GM06990 (cell line): ENCODE results near the gene GAB3.
A peak's percentile ranks its signal among the peaks of the same experiment; 100 is the strongest.

Experiments used
- DNase-seq: peaks from one replicate; pipeline ENCODE4 v3.0.0-alpha.2; 2011; ENCODE audit not compliant: insufficient read length; ENCODE audit errors: extremely low read depth
- H3K27me3 ChIP-seq: replicated peaks from 2 replicates; pipeline ENCODE4 v1.6.0; 2011; ENCODE audit warnings: low read length; ENCODE audit not compliant: control insufficient read depth, insufficient read depth
- H3K36me3 ChIP-seq: 2 replicates; pipeline ENCODE4 v1.5.1; 2011; ENCODE audit warnings: low read length; ENCODE audit not compliant: control insufficient read depth, insufficient read depth
- H3K4me3 ChIP-seq: replicated peaks from 2 replicates; pipeline ENCODE4 v1.5.1; 2011; ENCODE audit warnings: low read depth, mild to moderate bottlenecking, control low read depth, low read length
- TF ChIP-seq, protein P1 (sequence below): IDR thresholded peaks from 2 replicates; pipeline ENCODE4 v1.5.1; 2011; ENCODE audit warnings: low read length, control low read depth, mild to moderate bottlenecking, inconsistent platforms; ENCODE audit not compliant: insufficient read depth, poor library complexity, severe bottlenecking

Gene GAB3, protein sequence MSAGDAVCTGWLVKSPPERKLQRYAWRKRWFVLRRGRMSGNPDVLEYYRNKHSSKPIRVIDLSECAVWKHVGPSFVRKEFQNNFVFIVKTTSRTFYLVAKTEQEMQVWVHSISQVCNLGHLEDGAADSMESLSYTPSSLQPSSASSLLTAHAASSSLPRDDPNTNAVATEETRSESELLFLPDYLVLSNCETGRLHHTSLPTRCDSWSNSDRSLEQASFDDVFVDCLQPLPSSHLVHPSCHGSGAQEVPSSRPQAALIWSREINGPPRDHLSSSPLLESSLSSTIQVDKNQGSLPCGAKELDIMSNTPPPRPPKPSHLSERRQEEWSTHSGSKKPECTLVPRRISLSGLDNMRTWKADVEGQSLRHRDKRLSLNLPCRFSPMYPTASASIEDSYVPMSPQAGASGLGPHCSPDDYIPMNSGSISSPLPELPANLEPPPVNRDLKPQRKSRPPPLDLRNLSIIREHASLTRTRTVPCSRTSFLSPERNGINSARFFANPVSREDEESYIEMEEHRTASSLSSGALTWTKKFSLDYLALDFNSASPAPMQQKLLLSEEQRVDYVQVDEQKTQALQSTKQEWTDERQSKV

DNA sequence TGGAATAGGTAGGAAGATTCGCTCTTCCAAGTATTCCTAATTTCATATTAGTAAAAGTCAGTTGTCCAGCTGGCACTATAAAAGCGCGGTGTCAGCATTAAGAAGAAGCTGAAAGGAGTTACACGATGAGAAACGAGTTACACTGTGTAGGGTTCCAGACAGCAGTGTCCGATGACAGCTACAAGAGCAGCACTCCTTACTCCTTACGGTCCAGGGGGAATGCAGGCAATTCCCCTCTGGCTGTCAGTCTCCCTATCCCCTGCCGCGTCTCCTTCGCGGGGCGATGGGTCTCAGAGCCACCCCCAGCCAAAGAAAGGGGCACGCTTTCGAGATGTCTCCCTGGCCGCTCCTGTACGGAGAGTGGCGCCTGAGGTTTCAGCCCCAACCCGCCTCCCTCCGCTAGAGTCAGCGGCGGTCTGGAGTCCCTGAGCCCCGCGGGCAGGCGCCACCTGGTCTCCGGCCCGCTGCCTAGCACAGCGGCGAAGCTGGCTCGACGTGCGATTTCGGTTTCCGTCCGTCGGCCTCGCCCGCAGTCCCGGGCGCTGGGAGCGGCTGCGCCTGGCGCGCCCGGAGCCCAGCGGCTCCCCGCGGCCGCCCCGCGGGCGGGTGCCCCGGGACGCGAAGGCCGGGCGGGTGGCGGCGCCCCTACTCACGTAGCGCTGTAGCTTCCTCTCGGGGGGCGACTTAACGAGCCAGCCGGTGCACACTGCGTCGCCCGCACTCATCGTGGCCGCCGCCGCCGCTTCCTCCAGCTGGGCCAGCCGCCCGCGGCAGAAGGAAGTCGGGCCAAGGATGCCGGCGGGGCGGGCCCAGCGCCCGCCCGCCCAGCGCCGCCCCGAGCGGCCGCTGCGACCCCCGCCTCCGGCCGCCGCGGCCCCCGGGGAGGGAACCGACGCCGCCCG, at the start of gene GAB3:
GAB3 (minus strand) TSS at position 777 of the 902 bp plus-strand sequence; CDS start at position 725, 52 bp downstream.
- Histone ChIP-seq H3K27me3 (no peaks in the 10 kb centered on the region), H3K36me3 (no peaks in the 10 kb centered on the region), H3K4me3 (peak within 1 kb of the TSS; percentile 52)
- TF ChIP-seq, protein P1, sequence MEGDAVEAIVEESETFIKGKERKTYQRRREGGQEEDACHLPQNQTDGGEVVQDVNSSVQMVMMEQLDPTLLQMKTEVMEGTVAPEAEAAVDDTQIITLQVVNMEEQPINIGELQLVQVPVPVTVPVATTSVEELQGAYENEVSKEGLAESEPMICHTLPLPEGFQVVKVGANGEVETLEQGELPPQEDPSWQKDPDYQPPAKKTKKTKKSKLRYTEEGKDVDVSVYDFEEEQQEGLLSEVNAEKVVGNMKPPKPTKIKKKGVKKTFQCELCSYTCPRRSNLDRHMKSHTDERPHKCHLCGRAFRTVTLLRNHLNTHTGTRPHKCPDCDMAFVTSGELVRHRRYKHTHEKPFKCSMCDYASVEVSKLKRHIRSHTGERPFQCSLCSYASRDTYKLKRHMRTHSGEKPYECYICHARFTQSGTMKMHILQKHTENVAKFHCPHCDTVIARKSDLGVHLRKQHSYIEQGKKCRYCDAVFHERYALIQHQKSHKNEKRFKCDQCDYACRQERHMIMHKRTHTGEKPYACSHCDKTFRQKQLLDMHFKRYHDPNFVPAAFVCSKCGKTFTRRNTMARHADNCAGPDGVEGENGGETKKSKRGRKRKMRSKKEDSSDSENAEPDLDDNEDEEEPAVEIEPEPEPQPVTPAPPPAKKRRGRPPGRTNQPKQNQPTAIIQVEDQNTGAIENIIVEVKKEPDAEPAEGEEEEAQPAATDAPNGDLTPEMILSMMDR = no peak
- DNase-seq = peak; percentile 48

GRCh38 chrX:154799556-154800348, 48.9 kb upstream of the GAB3 start:
- no peak for DNase-seq
- Histone ChIP-seq H3K27me3 (no peaks in the 10 kb centered on the region), H3K4me3 (no peak overlapping the region), H3K36me3 (no peaks in the 10 kb centered on the region)
- TF ChIP-seq, protein P1 = no peak

DNA sequence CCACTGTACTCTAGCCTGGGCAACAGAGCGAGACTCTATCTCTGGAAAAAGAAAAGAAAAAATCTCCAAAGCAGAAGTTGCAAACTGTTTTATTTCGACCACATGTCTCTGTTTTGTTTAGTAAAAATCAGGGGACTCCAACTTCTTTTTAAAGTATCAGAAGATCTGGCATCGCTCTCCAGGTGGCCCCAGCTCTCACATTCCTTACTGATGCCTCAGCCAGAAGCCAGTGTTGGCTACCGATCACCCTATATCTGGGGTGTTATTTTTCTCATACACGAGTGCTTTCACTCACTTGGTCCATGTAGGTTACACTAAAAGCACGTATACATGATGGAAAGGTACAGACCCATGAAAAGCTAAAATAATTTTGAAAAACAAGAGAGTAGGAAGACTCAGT, 46.1 kb upstream of the GAB3 start:
- H3K36me3 ChIP-seq = no peaks in the 10 kb centered on the region
- no peak for DNase-seq
- TF ChIP-seq, protein P1 = no peak
- H3K4me3 ChIP-seq = no peak overlapping the region
- no peaks in the 10 kb centered on the region for H3K27me3 ChIP-seq

DNA sequence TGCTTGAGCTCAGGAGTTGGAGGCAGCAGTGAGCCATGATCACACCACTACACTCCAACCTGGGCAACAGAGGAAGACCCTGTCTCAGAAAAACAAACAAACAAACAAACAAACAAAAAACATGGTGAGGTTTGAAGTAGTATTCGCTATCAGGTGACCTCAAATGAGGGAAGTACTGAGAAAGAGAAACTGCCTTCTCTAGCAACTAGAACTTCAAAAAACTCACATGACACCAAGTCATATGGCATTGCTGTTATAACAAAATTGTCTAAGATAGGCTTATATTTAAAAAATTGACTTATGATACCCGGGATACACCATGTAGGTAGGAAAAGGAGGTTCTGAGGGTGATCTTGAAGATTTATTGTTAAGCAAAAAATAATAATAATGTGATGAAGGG, 44.1 kb upstream of the GAB3 start:
- Histone ChIP-seq H3K36me3 (no peaks in the 10 kb centered on the region), H3K4me3 (no peak overlapping the region), H3K27me3 (no peaks in the 10 kb centered on the region)
- TF ChIP-seq, protein P1 = no peak
- DNase-seq = no peak

DNA sequence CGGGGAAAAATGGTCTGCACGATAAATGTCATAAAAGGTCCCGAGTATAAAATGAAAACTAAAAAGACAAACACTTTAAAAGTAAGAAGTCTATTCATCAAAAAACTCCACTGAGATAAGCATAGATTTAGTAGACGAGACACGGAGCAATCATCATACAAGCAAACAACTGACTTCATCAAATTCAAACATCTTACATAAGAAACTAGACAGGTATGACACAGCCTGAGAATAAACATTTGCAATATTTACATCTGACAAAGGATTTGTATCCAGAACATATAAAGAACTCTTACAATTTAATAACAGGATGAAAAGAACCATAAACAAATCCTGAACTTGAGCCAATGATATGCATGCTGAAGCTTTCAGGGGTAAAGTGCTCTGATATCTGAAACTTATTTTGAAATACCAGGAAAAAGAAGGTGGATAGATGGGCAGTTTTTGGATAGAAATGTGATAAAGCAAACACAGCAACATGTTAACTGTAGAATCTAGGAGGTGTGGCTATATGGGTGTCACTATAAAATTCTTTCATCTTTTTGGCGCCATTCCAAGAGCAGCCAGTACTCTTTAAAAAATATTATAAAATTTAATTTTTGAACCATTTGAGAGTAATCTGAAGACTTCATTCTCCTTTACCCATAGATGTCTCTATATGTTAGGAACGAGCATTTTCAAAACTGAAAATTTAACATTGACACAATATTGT, 42.4 kb upstream of the GAB3 start:
- Histone ChIP-seq H3K36me3 (no peaks in the 10 kb centered on the region), H3K27me3 (no peaks in the 10 kb centered on the region), H3K4me3 (no peak overlapping the region)
- TF ChIP-seq, protein P1 = no peak
- DNase-seq = no peak
